ENCODE data around the gene PAX1.

PAX1 gene

DNA sequence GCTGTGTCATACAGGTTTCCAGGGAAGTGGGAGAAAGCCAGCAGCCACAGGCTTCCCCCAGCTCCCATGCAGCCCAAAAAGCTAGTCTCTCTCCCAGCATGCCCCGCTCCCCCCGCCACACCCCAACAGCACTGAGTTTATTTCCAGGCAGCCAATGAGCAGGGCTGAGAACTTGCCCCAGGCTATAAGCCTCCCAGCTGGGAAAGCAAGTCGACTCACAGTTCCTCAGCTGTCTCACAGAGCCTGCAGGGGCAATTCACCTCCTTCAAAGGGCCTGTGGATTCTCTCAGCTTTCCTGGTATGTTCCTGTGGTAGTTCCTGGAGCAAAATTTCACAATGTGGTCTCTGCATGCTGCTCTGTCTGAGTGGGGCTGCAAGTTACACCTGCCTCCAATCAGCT, 34.2 kb downstream of the PAX1 start:
- no peak for DNase-seq

DNA sequence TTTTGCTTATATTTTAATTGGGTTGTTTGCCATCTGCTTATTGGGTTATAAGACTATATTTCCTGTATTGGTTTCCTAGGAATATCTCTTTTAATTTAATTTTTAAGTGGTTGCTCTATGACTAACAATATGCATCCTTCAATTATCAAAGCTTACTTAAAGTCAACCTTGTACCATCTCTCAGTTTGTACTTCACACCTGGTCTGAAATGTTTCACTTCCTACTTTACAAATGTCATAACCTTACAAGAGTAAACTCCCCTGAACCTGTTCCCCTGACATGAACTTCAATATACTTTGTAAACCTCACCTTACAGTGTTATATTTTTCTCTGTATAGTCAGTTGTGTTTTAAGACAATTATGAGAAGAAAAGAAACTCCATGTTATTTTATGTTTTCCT, 35.8 kb downstream of the PAX1 start:
- no peak for DNase-seq

DNA sequence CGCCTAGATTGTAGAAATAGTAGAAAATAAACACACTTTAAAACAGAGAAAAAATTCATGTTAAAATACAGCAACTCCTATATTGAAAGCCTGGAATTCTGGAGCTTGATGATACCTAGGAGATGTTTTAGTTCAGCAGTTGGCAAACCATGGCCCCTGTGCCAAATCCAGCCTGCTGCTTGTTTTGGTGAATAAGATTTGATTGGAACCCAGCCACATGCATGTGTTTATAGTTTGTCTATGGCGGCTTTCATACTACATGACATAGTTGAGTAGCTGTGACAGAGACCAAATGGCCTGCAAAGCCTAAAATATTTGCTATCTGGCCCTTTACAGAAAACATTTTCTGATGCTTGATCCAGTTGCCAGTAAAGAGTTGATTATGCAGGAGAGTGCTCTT, 57.2 kb downstream of the PAX1 start:
- no peak for DNase-seq

DNA sequence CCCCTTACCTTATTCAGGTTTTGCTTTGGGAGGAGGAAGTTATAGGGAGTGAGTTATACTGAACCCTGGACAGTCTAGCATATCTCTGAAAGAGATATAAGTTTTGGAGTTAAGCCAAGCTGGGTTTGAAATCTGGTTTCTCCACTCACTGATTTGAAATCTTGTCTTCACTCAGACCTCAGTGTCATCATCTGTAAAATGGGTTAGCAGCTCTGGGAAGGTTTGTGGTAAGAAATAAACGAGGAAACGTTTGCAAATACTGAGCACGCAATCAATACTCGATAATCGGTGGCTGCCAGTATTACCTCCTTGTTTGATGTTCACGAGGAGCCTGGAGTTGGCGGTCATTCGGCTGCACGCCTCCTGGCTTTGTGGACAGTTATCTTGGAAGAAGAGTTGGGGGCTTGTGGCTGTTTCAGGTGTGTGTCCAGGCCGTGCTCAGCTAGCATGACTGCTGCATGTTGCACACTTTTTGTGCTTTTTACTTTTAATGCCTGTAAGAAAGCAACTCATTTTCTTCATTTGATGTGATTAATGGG, 61.8 kb downstream of the PAX1 start:
- no peak for DNase-seq

DNA sequence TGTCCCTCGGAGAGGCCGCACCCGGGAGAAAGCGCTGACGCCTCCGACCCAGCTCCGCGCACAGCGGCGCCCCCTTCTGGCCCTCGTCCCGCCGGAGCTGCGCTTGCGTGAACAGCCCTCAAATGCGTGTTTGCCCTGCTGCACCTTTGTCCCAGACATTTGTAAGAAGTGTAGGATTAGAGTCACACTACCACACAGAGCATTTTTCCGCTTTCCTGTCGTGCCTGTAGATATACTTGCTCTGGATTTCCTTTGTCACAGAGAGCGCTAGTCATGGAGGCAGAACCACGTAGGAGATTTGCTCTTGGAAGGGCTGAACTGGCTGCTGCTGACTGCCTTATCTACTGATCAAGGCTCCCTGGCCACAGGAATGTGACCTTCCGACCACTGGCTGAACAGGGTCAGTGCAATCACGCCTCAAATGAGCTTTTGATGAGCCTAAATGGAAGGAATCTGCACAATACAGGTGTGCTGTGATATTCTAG, 62.3 kb downstream of the PAX1 start:
- no peak for DNase-seq
